Stimulated activated CD4-positive, alpha-beta T cell treated with anti-CD3 and anti-CD28 coated beads, Interleukin-2, amount 100 ng/mL, for 24 hours (primary cell): ENCODE data around the gene PRRC2C.
"Not testable (repeated sequence)": the region's sequence is repeated elsewhere in the genome, so short reads cannot be mapped to it uniquely, and the experiment has no call there.

Source experiments
- DNase-seq, 2 donors: peaks; one replicate each; pipeline ENCODE4 v3.0.0-alpha.2; 2020

The PRRC2C gene

GRCh38 chr1:171501305-171502024 lies 16.1 kb downstream of the PRRC2C start:
- DNase-seq, result no peak

- DNase-seq, result no peak
Measured at GRCh38 chr1:171506525-171507304, 21.4 kb downstream of the PRRC2C start.

GRCh38 chr1:171507435-171507834 lies 22.1 kb downstream of the PRRC2C start:
- no peak for DNase-seq

GRCh38 chr1:171509191-171509590 lies 23.9 kb downstream of the PRRC2C start:
- no peak for DNase-seq

GRCh38 chr1:171513743-171514142 lies 28.4 kb downstream of the PRRC2C start:
- no peak for DNase-seq

DNA sequence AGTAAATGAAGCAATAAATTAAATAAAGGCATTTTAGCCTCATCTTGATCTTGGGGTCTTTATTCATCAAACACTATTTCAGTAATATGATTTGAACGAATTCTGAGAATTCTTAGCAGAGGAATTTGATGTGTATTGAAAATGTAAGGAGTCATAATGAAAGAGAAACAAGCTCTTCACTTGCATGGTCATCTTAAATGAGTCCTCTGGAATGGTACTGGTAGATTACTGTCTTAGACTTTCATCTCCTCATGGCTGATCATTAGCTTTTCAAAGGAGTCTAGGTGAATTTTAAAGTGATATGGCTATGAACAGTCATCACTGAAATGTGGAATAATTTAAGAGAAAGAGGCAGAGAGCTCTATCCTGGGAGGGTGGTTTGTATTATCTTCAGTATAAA lies 30.0 kb downstream of the PRRC2C start:
- DNase-seq, result no peak

- no peak for DNase-seq
Measured at GRCh38 chr1:171515741-171516140, 30.4 kb downstream of the PRRC2C start.

DNA sequence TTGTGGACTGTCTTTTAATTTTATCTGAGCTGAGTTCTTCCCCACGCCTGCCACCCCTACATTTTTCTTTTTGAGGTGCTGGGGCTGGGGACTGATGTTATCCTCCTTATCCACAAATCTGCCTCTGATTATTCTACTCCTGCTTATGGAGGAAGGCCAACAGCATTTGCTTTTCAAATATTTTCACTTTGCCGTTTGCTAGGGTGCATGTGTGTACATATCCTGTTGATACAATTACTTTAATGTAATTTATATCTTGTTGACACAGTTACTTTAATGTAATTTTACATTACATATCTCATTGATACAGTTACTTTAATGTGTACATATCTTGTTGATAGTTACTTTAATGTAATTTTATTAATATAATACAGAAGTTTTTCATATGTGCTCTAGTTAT lies 36.2 kb downstream of the PRRC2C start:
- DNase-seq, result no peak

GRCh38 chr1:171530676-171531075 lies 45.3 kb downstream of the PRRC2C start:
- DNase-seq, result no peak

DNA sequence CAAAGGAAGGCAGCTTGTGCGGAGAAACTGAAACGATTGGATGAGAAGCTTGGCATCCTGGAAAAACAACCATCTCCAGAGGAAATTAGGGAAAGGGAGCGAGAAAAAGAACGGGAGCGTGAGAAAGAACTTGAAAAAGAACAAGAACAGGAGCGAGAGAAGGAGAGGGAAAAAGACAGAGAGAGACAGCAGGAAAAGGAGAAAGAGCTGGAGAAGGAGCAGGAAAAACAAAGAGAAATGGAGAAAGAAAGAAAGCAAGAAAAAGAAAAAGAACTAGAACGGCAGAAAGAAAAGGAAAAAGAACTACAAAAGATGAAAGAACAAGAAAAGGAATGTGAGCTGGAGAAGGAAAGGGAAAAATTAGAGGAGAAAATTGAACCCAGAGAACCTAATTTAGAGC lies 47.2 kb downstream of the PRRC2C start:
- no peak for DNase-seq

DNA sequence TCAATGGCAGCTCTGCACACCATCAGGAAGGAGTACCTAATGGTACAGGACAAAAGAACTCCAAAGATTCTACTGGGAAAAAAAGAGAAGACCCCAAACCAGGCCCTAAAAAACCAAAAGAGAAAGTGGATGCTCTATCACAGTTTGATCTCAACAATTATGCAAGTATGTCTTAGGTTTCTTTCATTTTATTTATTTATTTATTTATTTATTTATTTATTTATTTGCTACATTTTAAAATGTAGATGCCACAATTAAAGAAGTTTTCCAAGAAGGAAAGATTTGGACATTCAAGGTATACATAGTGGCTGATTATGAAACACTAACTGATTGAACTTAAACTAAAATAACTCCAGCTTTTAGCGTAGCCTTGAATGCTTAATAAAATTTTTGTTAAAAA lies 60.2 kb downstream of the PRRC2C start:
- DNase-seq, result no peak

GRCh38 chr1:171550050-171550449 lies 64.7 kb downstream of the PRRC2C start:
- DNase-seq, result no peak

DNA sequence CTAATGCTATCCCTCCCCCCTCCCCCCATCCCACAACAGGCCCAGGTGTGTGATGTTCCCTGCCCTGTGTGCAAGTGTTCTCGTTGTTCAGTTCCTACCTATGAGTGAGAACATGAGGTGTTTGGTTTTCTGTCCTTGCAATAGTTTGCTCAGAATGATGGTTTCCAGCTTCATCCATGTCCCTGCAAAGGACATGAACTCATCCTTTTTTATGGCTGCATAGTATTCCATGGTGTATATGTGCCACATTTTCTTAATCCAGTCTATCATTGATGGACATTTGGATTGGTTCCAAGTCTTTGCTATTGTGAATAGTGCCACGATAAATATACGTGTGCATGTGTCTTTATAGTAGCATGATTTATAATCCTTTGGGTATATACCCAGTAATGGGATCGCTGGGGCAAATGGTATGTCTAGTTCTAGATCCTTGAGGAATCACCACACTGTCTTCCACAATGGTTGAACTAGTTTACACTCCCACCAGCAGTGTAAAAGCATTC lies 65.3 kb downstream of the PRRC2C start:
- DNase-seq, result not testable (repeated sequence)

GRCh38 chr1:171553960-171554359 lies 68.6 kb downstream of the PRRC2C start:
- not testable (repeated sequence) for DNase-seq

- no peak for DNase-seq
Measured at GRCh38 chr1:171563675-171564074, 78.3 kb downstream of the PRRC2C start.

DNA sequence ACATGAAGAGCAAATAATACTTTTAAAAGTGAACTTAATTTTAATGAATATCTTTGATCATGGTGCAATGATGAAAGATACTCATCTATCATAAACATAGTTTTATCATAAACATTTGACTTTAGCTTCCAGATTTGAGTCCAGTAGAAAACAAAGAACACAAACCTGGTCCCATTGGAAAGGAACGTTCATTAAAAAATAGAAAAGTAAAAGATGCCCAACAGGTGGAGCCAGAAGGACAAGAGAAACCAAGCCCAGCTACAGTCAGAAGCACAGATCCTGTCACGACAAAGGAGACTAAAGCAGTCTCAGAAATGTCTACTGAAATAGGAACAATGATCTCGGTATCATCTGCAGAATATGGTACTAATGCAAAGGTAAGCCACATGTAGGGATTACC lies 81.1 kb downstream of the PRRC2C start:
- no peak for DNase-seq

GRCh38 chr1:171570295-171570694 lies 85.0 kb downstream of the PRRC2C start:
- no peak for DNase-seq

GRCh38 chr1:171576144-171576543 lies 90.8 kb downstream of the PRRC2C start:
- no peak for DNase-seq

- no peak for DNase-seq
Measured at GRCh38 chr1:171581226-171581625, 95.9 kb downstream of the PRRC2C start.

GRCh38 chr1:171581766-171582165 lies 96.4 kb downstream of the PRRC2C start:
- DNase-seq, result no peak

GRCh38 chr1:171582589-171582988 lies 97.3 kb downstream of the PRRC2C start:
- no peak for DNase-seq

GRCh38 chr1:171583591-171584201 lies 98.4 kb downstream of the PRRC2C start:
- no peak for DNase-seq

- DNase-seq, result no peak
Measured at GRCh38 chr1:171585715-171586114, 100.4 kb downstream of the PRRC2C start.

DNA sequence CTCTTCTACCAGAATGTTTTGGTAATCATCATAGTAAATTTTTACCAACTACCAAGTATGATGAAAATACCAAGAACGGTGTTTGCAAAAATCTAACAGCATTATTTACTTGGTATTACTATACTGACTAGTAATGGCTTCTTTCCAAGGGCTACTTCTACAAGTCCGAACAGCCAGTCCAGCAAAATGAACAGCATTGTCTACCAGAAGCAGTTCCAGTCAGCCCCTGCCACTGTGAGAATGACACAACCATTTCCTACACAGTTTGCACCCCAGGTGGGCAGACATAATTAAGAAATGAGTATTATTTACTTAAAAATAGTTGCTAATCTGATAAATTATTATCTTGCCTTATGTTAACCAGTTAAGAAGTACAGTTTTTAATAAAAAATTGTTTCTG lies 102.9 kb downstream of the PRRC2C start:
- no peak for DNase-seq
